NCI-H2196 (cell line): Measurements from ENCODE around the gene PCSK6.

Experiments
- DNase-seq: peaks from one replicate; lab custom pipeline; 2025; ENCODE audit not compliant: unreplicated experiment; lab: John Stamatoyannopoulos, UW

PCSK6 gene

DNA sequence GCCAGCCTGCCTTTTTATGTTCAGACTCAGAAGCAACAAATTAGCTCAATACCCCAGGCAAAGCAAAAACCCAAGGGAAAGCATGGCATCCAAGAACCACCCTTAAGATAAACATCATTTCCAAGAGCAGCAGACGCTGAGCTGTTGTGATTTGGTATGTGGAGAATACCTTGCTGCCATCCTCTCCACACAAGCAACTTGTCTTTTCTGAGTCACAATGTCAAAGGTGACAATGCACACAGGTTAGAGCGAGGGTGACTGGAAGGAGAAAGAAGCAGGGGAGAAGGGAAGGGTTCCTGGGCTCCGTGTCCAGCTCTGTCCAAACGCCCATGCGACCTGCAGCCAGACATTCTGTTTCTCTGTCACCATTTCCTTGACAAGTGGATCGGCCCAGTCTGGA is 6.0 kb downstream of the PCSK6 start:
- DNase-seq, result no peak

DNA sequence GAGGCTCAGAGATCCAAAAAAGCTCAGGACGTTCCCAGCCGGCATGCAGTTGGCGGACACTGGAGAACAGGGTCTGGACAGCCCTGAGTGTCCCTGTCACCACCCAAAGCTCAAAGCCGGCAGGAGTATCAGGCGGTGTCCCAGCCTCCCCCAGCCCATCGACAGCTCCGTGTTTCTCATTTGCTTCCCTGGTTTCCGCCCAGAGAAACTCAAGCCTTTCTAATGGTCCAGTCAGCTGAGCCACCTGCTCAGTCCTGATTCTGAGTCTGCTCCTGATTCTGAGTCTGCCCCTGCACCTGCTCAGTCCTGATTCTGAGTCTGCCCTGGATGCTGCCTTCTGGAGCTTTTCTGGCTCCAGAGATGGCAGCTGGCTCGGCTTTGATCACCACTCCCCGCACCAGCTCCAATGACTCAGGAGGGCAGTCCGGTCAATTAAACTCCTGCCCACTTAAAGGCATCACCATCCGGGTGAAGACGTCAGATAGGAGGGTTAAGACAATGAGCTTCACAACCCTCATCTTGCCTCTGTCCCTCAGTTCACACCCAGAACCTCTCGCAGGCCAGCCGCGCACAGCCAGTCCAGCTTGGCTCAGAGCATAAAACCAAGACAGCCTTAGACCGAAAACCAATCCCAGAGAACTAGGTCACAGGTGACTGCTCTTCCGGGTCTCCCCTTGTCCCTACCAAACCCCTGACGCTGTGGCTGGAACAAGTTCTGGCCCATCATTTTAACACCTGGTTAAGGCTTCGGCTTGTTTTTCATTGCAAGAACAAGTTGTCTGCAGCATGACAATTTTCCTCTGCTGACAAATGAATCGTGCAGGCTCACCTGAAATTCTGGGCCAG is 6.8 kb downstream of the PCSK6 start:
- DNase-seq, result no peak

DNA sequence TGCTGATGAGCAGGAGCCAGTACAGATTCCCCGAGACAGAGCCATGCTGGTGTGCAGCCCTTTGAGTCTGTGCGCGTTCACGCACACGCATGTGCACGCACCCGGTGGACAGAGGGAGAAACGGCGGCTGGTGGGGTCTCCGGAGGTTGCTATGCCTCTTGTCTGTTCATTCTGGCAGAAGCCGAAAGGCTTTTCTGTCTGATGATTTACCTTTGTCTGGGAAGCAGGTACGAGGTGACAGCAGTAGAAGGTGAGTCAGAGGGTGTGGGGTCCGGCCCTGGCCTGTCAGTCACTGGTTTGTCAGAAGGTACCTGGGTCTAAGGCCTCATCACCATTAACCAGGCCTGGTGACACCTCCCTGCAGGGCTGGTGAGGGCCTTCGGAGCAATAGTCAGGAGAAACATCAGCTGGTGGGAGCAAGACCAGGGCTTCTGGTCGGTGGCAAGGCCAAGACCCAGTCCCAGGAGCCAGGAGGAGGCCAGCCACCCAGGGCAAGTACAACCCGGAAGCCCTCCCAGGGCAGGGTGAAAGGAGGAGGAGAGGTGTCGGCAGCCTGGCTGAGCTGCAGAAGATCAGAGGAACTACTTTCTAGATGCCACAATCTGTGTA is 7.5 kb downstream of the PCSK6 start:
- no peak for DNase-seq

DNA sequence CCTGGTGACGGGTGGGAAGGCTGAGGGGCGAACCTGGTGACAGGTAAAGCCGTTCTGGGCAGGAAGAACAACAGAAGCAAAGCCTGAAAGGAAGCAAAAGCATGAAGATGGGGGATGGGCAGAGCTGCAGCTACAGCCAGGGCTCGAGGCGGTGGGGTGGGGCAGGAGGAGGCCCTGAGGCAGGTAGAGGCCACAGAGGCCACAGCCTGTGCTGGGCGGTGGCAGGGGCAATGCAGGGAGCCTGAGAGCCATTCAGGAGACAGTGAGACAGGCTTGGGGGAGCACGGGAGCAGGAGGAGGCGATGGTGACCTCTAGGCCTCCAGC is 8.2 kb downstream of the PCSK6 start:
- DNase-seq, result no peak

DNA sequence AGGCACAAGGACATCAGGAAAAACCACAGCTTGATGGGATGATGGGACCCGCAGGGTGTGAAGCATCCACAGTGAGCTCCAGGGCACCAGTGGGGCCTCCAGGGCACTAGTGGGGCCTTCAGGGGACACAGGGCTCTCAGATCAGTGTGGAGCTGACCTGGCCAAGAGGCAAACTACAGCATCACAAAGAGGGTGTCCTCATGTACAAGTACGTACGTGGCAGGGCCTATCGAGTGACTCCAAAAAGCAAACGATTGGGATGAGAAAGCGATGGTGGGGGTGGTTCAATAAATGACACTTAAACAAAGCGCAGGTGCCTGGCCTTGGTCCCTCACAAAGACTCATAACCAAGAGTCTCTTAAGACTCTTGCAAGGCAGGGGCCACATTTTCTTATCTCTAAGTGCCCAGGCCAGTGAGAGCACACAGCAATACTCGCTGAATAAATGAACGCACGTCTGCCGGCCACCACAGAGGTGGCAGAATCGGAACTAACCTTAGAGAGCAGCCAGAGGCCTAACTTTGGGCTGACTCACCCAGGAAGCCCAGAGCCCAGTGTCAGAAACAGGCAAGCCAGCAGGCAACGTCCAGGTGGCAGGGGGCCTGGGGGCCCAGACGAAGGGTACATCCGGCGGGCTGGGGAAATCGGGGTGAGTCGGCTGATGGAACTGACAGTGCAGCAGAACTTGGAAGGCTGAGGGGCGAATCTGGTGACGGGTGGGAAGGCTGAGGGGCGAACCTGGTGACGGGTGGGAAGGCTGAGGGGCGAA is 8.7 kb downstream of the PCSK6 start:
- DNase-seq, result no peak

DNA sequence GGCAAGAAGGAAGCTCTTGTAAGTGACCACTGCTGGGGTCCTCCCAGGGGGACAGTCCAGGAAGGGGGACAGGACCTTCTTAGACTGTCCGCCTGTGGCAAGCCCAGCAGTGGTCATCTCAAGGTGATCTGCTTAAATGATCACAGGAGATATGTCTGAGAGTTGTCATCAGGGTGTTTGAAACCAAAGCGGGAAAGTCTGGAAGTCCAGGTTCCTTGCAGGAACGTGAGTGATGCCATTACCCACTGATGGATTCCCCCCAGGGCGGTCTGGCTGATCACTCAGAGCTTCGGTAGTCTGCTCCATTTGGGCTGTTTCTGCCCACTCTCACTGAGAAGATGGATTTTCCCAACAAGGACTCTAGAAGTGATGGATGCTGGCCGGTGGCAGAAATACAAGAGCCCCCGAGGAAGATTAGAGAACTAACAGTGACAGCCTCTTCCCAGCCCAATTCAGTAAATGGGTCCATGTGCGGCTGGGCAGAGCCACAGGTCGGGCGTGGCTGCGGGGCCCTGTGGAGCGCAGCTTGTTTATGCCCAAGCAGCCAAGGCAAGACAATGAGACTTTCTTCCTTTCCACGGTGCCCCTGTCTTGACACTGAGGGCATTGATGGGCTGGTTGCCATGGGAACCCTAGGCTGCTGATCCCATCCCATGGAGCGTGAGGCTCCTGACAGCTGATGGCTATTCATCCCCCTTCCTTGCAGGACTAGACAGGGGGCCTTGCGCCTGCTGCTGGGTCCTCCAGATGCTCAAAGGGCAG is 9.5 kb downstream of the PCSK6 start:
- DNase-seq, result no peak

DNA sequence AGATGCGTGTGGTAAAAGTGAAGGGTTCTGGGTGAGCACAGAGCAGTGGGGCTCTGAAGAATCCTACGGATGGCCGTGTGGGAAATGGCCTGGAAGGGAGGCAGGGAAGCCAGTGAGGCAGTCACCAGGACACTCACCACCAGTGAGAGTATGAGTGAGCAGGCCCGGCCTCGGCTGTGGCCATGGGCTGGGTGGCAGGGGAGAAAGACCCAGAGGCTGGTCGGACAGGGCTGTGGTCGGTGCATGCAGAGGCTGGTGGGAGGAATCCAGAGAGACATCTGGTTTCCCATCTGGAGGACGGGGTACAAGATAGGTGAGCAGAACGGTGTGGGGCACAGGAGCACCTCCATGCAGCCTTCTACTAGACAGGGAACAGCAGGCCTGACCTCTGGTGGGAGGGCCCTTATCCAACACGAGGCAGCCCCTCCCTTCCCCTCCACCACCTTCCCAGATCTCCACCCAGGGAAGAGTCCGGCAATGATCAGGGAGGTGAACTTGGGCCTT is 10.1 kb downstream of the PCSK6 start:
- DNase-seq, result no peak

DNA sequence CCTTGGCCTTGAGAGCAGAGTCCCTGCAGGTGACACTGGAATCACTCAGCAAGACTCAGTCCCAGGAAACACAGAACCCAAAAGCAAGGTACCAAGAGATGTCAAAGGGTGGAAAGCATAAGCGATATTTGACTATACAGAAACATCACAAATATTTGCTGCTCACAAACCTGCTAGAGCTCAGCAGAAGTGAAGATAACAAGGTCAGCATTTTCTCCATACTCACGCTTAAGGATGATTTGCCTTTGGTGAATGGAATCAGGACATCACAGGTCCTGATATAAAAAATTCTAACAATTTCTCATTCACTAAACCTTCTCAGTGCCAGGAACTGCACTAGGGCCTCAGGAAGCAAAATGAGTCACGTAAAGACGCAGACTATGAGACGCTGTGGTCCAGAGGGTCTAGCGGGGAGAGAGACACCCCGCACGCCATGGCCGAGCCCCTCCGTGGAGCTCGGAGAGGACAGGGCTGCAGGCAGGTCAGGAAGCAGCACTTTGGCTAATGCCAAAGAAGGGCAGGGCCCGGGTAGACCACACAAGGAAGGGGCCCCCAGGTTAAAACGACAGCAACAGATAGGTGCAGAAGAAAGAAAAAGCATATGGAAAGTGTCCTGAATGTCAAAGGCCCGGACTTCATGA is 10.7 kb downstream of the PCSK6 start:
- DNase-seq, result no peak

DNA sequence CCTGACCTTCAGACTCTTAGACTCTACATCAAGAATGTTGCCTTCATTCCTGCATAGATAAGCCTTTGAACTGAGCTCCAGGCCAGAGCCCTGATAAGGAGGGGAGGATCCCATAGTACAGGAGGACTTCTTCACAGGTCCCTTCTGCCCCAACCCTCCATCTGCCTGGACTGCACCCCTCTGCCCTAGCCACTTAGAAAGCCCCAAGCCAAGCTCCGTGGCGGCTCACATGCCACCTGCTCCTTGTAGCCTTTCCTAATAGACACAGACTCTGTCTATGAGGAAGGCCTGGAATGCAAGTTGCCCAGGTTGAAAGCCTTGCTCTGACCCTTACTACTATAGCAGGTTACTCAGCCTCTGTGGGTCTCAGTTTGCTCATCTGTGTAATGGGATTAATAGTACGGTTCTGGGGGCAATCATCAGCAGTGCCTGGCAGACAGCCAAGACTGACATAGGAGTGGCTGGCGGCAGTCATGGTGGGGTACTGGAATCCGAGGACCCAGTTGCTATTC is 11.6 kb downstream of the PCSK6 start:
- DNase-seq, result no peak

DNA sequence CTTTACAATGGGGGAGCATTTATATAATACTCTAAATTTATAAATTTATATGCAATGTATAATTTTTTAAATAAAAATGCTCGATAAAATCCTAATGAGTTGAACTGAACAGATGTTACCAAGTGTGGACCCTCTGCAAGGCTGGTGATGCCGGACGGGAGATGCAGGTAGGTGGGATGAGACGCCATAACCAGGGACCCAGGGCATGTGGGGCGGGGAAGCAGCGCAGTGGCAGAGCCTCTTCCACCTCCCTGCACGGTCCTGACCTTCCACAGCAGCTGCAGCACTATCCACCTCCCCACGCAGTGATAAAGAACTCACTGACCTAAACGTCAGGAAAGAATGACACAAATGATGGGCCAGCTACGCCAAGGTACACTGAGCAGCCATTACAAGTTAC is 12.8 kb downstream of the PCSK6 start:
- no peak for DNase-seq

DNA sequence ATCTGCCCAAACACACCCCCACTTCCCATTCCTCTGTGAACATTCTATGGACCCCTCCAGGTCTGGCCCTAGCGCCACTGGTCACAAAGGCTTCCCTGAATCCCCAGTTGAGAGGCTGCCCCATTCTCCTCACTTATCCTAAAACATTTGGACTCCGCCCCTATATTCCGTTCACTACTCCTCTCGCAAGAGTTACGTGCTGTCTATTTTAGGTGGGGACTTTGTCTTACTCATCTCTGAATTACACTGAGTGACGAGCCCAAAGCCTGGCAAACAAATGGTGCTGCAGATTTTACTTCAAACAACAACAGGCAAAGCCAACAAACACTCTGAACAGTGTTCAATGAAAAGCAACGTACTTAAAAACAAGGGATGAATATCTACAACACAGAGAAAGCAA is 14.5 kb downstream of the PCSK6 start:
- no peak for DNase-seq

DNA sequence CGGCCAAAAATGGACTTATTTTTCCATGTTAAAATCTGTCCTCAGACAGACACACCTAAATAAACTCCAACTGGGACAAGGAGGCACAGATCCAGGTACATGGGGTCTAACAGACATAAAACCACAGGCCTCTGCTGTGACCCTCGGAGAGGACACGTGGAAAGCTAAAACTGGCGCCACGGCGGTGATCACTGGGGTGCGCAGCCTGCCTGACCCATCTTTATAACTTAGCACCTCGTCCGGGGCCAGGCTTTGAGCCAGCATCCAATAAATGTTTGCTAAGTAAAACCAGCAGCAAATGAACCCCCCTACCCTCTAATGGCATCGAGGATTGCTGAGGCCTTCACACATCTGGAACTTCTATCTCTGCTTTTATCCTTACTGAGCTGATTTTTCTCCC is 15.3 kb downstream of the PCSK6 start:
- DNase-seq, result no peak

DNA sequence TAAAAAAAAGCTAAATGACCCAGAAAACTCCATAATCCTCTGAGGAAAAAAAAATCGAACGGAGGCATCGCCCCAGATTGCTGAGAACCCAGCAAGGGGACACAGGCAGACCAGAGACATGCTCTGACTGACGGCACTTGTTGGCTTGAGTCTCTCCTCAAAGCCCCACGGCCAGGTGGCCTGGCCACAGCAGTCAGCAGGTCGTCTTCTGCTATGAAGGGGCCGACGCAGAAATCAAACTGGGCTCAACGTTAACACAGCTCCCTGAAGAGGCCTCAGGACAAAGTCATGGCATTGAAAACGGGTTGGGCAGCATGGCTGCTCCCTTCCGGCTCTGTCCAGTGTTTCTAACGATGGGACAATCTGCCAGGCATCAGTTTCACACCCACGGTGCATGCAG is 17.5 kb downstream of the PCSK6 start:
- no peak for DNase-seq

DNA sequence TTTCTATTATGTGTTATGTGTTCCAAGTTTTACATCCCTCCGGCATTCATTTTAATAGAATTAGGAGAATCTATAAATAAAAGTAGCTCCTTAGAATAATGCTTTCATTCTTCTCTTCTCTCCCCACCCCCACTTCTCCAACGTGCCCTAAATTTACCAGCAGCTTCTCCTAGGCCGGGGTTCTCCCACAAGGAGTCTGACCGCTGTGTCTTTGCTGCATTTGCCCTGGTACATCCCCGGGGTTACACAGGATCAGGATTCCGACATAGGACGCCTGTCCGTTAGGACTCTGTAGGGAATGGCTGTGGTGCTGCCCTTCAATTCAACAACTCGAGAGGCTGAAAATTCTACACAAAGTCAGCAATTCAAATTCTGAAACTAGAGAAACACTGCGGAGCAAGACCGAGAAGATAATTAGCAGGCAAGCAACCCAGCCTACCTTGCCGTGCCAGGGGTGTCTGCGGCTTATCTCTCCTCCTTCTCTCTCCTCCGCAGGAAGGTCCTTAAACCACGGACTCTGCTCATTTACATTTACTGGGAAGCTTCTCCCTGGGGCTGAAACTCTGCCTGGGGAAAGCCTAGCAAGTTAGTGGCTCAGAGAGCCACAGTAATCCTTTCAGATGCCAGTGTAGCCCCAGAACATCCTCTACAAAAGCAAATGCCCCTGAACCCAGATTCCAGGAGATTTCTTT is 18.8 kb downstream of the PCSK6 start:
- DNase-seq, result no peak

DNA sequence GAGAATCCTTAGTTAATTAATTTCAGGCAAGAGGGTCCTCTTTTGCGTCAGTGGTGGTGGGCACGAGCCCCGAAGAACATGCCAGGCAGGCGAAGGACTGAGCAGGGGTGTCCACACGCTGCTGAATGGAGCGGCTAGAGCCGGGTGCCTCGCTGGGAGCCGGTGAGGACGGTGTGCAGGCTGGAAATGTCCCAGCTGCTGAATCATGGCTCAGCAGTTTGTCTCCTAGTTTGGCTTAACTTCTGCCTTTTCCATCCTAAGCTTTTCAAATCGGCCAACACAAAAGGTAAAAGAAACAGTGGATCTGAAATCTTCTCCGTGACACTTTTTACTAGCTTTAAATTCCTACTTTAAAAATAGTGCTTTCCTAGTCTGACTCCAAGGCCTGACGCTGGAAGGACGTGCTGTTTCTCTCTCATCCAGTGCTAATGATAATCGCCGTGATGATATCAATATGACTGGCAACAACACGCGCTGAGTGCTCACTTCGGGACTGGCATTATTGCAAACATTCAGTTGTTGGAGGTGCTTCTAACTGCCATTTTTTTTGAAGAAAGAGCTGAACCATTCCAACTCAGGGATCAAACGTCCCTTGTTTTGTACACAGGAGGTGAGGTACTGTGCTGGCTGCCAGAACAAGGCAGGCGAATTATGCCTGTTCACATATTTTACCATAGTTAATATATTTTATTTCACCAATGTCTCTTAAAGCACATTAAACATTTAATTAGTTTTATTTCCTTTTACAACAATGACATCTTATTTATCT is 19.8 kb downstream of the PCSK6 start:
- no peak for DNase-seq

DNA sequence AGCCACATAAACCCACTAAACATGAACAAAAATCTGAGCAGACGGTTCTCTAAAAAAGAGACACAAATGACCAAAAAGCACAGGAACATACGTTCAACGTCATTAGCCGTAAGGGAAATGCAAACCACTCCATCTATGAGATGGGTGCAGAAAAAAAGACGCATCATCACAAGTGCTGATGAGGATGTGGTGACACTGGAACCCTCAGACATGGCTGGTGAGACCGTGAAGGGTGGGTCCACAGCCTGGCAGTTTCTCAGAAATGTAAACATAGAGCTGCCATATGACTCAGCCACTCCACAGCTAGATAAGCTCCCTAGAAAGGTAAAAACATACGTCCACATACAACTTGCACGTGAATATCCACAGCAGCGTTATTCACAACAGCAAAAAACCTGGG is 23.3 kb downstream of the PCSK6 start:
- no peak for DNase-seq

DNA sequence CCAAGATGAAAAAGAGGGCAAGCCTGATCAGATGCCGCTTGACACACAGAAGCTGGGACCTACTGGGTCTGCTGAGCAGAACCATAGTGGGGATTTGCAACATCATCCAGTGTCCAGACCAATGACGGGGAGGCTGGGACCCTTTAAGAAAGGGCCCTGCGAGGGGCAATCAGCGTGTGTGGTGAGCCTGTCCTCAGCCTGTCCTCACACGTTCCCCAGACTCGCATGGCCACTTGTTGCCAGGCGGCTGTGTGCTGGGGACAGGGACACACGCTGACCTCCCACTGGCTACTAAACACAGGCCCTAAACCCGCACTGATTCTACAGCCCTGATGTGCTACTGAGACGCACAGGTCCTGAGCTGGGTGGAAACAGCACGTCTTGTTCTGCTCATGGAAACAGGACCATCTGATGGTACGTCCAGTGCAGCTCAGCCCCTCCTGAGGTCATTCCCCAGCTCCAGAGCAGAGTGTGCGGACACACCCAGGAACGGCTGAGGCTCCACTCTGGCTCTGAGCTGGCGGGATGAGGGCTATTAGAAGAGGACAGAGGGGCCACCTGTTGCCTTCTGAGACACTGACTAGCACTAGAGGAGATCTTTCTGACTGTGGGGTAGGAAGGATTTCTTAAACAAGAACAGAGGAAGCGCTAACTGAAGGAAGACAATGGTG is 24.4 kb downstream of the PCSK6 start:
- no peak for DNase-seq

DNA sequence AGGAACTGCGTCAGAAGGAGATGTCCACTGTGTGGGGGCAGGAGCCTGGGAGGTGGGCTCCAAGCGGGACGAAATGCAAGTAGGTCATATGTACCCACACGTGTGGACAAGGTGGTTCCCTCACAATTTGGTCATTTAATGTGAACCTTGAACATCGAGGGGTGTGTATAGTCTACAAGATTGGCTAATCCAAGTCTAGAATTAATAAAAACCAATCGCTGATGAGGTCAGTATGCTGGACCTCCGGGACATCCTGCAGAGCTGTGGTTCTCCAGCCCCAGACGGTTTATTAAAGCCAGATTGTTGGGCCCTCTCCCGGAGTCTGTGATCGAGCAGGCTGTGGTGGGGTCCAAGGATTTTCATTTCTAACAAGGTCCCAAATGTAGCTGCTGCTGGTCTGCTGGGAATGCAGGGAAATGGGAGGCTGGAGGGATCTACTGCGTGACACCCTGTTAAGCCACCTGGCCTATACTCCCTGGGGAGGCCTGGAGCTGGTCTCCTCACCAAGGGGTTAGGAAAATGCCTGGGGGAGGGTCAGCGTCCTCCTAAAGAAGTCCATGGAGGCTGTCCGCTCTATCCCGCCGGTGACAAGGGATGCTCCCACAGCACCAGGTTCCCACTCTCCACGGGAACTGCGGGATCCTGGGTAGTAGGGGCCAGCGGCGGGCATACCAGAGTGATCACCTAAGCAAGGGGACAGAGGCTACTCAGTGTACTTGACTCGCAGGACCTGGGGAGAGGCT is 25.1 kb downstream of the PCSK6 start:
- no peak for DNase-seq
